ENCODE data around the gene PHC2. TPM values are rescaled to one million over a fixed set of nuclear protein-coding genes. Genes with fewer than 3 reads are reported as not detected.

The PHC2 gene
- total RNA-seq, 6 experiments from 2014 or later: 49.3 to 86.5 (median 66.8) TPM

DNA sequence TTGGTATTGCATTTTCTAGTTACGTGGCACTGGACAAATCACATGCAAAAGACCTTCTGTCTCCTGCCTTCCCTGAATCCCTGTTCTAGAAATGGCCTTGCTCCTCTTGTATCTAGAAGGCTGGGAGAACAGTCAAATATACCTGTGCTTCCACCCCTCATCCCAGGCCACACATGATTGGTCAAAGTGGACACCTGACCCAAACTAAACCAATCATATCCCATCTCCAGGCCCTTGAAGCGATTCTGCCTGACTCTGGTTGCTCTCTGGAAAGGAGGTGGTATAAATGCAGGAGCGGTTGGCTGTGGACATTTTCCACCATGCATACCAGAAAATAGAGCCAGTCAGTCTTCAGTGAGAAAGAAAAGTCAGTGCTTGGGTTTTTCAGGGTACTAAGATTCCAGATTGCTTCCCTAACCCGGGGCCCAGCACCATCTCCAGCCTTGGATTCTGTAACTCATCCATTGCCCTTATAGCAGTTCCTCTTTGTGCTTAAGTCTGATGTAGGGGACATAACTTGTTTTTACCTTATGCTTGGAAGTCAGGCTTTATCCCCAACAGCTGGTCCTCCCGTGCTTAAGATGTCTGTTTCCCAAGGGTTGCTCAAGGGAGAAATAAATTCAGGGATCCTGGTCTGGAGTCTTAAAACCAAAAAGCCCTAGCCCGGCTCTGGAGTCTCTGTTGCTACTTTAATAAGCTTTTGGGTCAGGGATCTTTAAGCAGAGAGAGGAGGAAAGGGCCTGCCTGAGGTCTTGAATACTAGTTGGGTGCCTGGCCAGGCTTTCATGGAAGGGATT is 7.7 kb upstream of the PHC2 start:
- H3K27ac ChIP-seq: no peak overlapping the region
- H3K27me3 ChIP-seq: no peaks in the 10 kb centered on the region
- H3K4me1 ChIP-seq: no peaks in the 10 kb centered on the region
- ATAC-seq (no peak), DNase-seq (no peak)
- no peak overlapping the region for H3K4me3 ChIP-seq
- no peaks in the 10 kb centered on the region for H3K36me3 ChIP-seq
- WGBS (ENCODE audit: insufficient coverage, low coverage, low lambda C conversion rate, missing lambda C conversion rate): 61% methylated on average over 5 of the region's 6 CpGs
- TF ChIP-seq CTCF (IDR thresholded peaks at IDR 0.05) (no peak), POLR2A (IDR thresholded peaks at IDR 0.05) (no peak)
- intact Hi-C loops (cut with DNase I): no loop called here
- H3K9me3 ChIP-seq: no peaks in the 10 kb centered on the region

DNA sequence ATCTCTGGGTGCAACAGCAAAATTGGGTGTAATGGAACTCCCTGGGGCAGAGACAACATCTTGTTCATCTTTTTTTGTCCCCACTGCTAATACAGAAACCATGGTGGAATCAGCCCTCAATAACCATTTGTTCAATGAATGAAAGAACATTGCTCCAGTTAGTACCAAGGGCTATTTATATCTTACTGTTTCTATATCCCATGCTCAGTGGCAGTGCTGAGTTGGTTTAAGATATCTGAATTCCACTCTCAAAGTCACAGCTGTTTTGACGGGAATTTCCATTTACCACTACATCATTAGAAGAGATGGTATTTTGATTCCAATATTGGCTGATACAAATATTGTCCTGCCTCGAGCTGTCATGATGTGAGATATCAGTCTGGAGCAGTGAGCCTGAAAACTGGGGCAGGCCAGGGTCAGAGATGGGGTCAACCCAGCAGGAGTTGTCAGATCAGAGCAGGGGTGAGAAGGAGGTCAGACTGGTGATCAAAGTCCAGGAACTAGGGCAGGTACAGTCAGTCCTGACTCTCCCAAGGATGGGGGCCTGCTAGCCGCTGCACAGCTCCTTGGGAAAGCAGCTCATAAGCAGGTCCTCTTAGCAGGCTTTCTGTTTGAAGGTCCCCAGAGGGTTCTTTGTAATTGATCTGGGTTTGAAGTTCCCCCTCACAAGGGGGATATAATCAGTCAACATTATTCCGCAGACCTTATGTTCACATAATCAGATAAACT is 5.8 kb upstream of the PHC2 start:
- intact Hi-C loops (cut with DNase I): no loop called here

DNA sequence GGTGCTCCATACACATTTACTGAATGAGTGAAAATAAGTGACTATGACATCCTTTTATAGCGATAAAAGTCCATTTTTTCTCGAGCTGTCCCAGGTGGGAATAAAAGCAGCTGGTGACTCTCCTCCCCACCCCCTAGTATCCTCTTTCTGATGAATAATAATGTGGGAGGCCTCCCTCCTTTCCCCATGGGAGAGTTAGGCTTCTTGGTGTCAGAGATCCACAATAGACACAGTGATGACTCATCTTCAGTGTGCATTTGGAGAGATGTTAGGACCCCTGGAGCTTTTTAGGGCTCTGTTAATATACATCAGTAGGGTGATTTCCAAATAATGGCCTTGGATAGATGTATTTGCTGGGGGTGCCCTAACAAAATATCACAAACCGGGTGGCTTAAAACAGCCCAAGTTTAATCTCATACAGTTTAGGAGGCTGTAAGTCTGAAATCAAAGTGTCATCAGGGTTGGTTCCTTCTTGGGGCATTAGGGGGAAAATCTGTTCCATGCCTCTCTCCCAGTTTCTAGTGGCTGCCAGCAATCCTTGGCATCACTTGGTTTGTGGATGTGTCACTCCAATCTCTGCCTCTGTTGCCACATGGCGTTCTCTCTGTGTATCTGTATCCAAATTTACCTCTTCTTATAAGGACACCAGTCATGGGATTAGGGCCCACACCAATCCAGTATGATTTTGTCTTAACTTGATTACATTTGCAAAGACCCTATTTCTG is 4.4 kb upstream of the PHC2 start:
- Histone ChIP-seq H3K36me3 (no peaks in the 10 kb centered on the region), H3K27me3 (no peaks in the 10 kb centered on the region), H3K9me3 (no peaks in the 10 kb centered on the region), H3K27ac (no peak overlapping the region), H3K4me1 (no peaks in the 10 kb centered on the region), H3K4me3 (no peak overlapping the region)
- WGBS (ENCODE audit: insufficient coverage, low coverage, low lambda C conversion rate, missing lambda C conversion rate): 67% methylated on average over 4 of the region's 4 CpGs
- TF ChIP-seq POLR2A (IDR thresholded peaks at IDR 0.05): no peak
- TF ChIP-seq CTCF (IDR thresholded peaks at IDR 0.05): no peak
- DNase-seq: no peak
- no peak for ATAC-seq
- intact Hi-C loops (cut with DNase I): no loop called here

More for the DNA sequence above, 5.8 kb upstream of the PHC2 start:
- ATAC-seq (no peak), DNase-seq (no peak)
- H3K27me3 ChIP-seq: no peaks in the 10 kb centered on the region
- no peak overlapping the region for H3K4me3 ChIP-seq
- TF ChIP-seq POLR2A (IDR thresholded peaks at IDR 0.05) (no peak), CTCF (IDR thresholded peaks at IDR 0.05) (no peak)
- no peaks in the 10 kb centered on the region for H3K9me3 ChIP-seq
- 54% methylated on average over 3 of the region's 4 CpGs for WGBS (ENCODE audit: insufficient coverage, low coverage, low lambda C conversion rate, missing lambda C conversion rate)
- H3K36me3 ChIP-seq: no peaks in the 10 kb centered on the region
- no peak overlapping the region for H3K27ac ChIP-seq
- H3K4me1 ChIP-seq: no peaks in the 10 kb centered on the region

- Histone ChIP-seq H3K9me3 (no peaks in the 10 kb centered on the region), H3K36me3 (no peaks in the 10 kb centered on the region), H3K27me3 (no peaks in the 10 kb centered on the region), H3K27ac (no peak overlapping the region), H3K4me3 (no peak overlapping the region), H3K4me1 (peaks cover 0 to 7% (median 2%) of the 10 kb centered on the region in 4 donors)
- no peak for ATAC-seq
- DNase-seq: no peak
- WGBS (ENCODE audit: insufficient coverage, low coverage, low lambda C conversion rate, missing lambda C conversion rate): 70% methylated on average over 1 of the region's 1 CpG
- TF ChIP-seq CTCF (IDR thresholded peaks at IDR 0.05) (no peak), POLR2A (IDR thresholded peaks at IDR 0.05) (no peak)
- intact Hi-C loops (cut with DNase I): no loop called here
Measured at GRCh38 chr1:33434363-33434750, 3.5 kb upstream of the PHC2 start.
